Measurements from ENCODE around the gene WRAP53.

The WRAP53 gene

GRCh38 chr17:7706631-7707354, 18.5 kb downstream of the WRAP53 start:
- DNase-seq = peak in 1 of 10 donors; percentile 9
- intact Hi-C loops (cut with DNase I) = no loop called here

- intact Hi-C loops (cut with DNase I) = no loop called here
- DNase-seq = peak in 4 of 10 donors; percentile 23 to 90 (median 56)
These were observed 19.2 kb downstream of the WRAP53 start for GRCh38 chr17:7707446-7707845.

DNA sequence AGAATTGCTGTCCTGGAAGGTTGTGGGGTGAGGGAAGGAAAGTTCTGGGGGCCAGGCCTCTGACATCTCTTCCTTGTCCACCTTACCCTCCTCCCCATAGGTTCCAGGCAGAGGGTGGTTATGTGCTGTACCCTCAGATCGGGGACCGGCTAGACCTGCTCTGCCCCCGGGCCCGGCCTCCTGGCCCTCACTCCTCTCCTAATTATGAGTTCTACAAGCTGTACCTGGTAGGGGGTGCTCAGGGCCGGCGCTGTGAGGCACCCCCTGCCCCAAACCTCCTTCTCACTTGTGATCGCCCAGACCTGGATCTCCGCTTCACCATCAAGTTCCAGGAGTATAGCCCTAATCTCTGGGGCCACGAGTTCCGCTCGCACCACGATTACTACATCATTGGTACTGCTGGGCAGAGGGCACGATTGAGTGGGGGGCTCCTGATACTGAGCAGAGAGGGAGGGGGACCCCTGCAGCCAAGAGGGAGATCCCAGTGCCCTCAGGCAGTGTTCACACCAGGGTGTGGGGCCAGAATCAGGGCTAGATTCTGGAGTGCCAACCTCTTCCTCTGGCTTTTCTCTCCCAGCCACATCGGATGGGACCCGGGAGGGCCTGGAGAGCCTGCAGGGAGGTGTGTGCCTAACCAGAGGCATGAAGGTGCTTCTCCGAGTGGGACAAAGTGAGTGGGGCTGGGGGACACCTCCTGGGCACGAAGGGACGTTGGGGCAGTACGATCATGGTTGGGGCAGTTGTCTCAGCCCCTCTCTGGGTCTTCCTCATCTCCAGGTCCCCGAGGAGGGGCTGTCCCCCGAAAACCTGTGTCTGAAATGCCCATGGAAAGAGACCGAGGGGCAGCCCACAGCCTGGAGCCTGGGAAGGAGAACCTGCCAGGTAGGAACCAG, 19.8 kb downstream of the WRAP53 start:
- DNase-seq = peak in 1 of 10 donors; percentile 62

GRCh38 chr17:7709031-7709430, 20.8 kb downstream of the WRAP53 start:
- DNase-seq = peak in 2 of 10 donors; percentile 53 to 69
- intact Hi-C loops (cut with DNase I) = no loop called here

More for the DNA sequence above, 19.8 kb downstream of the WRAP53 start:
- intact Hi-C loops (cut with DNase I) = no loop called here

DNA sequence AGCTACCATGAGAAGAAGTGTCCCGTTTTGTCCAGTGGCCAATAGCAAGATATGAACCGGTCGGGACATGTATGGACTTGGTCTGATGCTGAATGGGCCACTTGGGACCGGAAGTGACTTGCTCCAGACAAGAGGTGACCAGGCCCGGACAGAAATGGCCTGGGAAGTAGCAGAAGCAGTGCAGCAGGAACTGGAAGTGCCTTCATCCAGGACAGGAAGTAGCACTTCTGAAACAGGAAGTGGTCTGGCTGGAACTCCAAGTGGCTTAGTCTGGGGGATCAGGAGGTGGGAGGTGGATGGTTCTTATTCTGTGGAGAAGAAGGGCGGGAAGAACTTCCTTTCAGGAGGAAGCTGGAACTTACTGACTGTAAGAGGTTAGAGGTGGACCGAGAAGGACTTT, 22.0 kb downstream of the WRAP53 start:
- intact Hi-C loops (cut with DNase I) = no loop called here
- DNase-seq = peak in 1 of 10 donors; percentile 68

DNA sequence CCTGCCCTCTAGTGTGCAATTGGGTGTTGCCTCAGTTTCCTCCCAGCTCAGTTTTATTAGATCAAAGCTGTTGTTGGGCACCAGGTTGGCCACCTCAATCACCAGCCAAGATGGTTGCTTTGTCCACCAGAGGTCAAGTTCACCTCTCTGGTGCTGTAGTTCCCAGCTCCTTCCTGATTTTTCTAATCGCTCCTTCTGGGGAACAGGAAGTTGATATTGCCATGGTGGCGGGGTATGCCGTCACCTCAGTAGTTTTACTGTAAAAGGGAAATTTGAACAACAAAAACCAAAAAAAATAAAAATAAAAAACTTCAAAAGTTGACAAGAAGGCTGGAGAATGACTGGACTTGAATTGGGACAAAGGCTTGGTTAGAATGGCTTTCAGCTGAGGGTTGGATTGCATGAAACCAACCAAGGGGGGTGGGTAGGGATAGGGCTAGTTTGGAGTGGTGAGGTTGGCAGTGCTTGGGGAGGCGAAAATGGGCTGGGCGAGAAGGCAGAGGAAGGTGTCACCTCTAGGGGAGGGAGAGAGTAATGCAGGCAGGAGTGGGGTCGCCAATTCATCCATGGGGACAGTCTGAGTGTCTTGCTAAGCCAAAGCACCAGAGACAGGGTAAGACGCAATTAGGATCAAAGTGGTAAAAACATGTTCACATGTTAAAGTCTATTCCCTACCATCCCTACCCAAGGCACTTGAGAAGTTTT, 22.9 kb downstream of the WRAP53 start:
- peak in 2 of 10 donors; percentile 5 to 39 for DNase-seq
- intact Hi-C loops (cut with DNase I) = no loop called here

- intact Hi-C loops (cut with DNase I) = no loop called here
- peak in 3 of 10 donors; percentile 19 to 81 (median 77) for DNase-seq
These were observed 24.0 kb downstream of the WRAP53 start for GRCh38 chr17:7712111-7712771.

DNA sequence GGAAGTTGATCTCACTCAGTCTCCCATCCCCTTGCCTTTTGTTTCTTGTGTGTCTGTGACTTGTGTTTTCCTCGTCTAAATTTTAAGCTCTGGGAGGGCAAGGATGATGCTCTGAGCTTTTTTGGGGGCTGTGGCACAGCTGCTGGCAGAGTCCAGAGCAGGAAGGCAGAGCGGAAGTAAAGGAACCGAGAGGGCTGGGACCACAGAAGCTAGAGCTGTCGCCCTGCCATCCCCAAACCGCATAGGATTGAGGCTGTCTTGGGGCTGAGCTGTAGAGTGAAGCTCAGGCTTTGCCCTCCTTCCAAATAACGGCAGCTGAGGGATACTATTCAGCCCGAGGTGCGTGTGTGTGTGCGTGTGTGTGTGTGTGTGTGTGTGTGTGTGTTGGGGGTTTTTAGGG, 25.5 kb downstream of the WRAP53 start:
- intact Hi-C loops (cut with DNase I) = no loop called here
- peak in 2 of 10 donors; percentile 27 to 45 for DNase-seq

- DNase-seq = peak in 2 of 10 donors; percentile 51 to 53
- intact Hi-C loops (cut with DNase I) = no loop called here
These were observed 26.7 kb downstream of the WRAP53 start for GRCh38 chr17:7714721-7715594.

DNA sequence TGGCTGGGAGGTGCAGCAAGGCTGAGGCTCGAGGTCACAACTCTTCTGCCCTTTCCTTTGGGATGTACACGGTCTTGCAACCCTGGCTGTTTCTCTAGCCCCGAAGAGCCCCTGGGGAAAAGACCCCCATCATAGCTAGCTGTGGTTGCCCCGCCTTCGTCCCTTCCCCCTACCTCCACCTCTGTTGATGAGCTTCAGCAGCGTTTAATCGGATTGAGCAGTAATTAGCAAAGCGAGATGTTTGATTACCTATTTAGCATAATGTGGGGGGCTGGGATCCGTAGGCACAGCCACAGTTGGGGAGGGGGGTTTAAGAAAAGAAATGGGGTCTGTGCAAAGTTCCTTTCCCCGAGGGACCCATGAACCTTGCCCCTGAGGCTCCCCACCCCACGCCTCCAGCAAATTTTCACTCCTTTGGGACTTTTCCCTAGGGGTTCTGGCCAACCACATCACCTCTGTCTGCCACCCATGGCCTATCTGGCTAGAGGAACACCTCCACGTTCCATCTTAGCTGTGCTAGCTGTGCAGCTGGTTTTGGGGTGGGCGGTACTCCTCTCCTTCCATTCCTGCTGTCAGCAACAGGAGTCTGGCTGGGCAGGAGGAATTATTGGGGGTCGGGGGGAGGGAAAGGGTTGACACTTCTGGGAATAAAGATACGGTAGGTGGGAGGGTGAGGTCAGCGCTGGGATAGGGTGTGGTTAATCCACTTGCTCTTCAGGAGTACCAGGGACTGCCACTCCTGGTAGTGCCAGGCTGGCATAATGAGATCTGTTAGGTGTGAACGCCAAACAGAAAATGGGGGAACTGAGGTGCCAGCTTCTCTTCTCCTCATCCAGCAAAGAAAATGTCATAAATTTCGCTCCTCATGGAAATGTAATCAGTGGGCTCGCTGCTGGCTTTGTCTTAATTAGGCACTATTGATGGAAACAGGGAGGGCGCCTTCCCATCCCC, 27.9 kb downstream of the WRAP53 start:
- peak in 2 of 10 donors; percentile 64 to 83 for DNase-seq
- intact Hi-C loops (cut with DNase I) = no loop called here

DNA sequence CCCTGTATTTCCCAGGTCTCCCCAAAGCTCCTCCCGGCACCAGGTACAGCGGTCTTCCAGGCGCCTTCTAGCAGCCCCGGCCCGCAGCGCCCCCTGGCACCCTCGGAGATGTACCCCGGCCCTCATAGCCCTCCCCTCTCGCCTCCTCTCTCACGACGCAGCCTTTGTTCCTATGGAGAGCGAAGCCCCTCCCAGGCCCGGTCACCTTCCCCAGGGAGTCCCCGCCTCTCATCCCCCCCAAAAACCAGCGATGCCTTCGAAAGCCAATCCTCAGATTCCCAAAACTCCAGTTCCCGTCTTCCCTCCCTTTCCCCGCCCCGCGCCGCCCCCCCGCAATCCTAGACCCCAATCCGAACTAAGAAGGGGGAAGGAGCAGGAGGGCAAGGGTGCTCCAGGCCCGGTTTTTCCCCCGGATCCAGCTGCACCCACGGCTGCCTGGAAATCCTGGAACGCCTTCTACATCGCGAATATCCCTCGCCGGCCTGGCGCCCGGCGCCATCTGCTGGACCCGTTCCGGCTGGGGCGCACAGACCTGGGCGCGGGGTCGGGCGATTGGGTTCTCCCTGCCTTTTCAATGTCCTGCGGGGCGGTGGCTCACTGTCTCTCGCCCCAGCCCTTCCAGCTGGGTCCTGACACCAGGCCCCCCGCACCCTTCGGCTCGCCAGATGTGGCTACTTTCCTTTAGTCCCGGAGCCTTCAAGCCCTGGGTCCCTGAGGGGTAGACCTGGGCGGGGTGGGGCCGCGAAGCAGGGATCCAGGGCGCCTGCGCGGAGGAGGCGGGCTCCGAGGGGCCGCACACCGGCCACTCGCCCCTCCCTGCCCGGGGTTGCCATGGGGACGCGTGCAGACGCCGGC, 28.9 kb downstream of the WRAP53 start, which contains the start of gene DNAH2:
Gene DNAH2 (plus strand): TSS at position 844 of the 855 bp plus-strand sequence. CDS start 1,991 bp downstream, outside the sequence.
- DNase-seq = peak; percentile 68 to 97 (median 81)
- intact Hi-C loops (cut with DNase I) = no loop called here

DNA sequence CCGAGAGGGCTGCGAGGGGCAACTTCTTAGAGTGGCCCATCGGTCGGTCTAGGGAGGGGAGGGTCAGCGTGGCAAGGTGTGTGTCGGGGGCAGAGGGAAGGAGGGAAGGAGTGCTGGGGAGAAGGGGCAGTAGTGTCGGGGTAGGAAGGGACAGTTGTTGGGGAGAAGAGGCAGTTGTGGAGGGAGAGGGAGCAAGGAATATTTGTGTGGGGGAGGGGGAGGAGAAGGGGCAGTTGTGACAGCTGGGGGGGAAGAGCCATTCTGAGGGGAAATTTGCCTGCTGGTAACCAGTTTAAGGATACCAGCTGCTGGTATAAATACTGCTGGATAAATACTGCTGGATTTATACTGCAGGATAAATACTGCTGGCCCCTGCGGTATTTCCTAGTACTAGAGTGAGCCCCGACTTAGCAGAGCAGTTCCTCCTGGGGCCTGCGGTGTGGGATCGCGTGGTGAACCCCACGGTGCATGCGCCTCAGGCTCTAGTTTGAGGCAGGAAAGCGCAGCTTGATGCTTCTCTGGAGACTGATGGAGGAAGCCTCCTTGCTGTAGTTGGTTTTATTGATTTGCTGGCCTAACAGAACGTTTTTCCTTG, 29.6 kb downstream of the WRAP53 start:
- intact Hi-C loops (cut with DNase I) = no loop called here
- peak in 8 of 10 donors; percentile 36 to 90 (median 52) for DNase-seq

- DNase-seq = peak in 2 of 10 donors; percentile 33 to 64
- intact Hi-C loops (cut with DNase I) = no loop called here
These were observed 31.4 kb downstream of the WRAP53 start for GRCh38 chr17:7719661-7720060.

DNA sequence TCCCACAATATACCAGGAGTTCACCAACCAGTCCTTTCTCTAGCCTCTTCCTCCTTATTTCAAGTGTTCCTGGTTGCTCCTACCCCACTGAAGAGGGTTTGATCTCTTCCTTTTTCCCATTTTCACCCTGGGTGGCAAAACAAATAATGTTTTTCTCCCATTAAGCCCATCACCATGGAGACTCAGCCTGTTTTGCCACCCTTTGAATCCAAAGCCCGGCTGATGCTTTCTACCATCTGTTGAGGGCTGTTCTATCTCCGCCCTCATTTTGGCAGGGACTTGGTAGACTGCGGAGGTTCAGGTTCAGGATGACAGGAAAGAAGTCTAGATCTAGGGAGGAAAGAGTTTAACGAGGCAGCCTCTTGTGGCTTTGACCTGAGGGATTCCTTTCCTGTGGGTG, 31.8 kb downstream of the WRAP53 start:
- intact Hi-C loops (cut with DNase I) = no loop called here
- peak in 2 of 10 donors; percentile 38 to 43 for DNase-seq

- intact Hi-C loops (cut with DNase I) = no loop called here
- peak in 1 of 10 donors; percentile 4 for DNase-seq
These were observed 33.3 kb downstream of the WRAP53 start for GRCh38 chr17:7721612-7722011.

GRCh38 chr17:7727886-7728285, 39.6 kb downstream of the WRAP53 start:
- DNase-seq = no peak
- intact Hi-C loops (cut with DNase I) = no loop called here

- intact Hi-C loops (cut with DNase I) = no loop called here
- no peak for DNase-seq
These were observed 41.5 kb downstream of the WRAP53 start for GRCh38 chr17:7729816-7730215.
